ENCODE data around the gene PDE7B.
A peak's percentile ranks its signal among the peaks of the same experiment; 100 is the strongest.
"Not testable (repeated sequence)": the region's sequence is repeated elsewhere in the genome, so short reads cannot be mapped to it uniquely, and the experiment has no call there.

The PDE7B gene

GRCh38 chr6:135842618-135843392, 8.7 kb upstream of the PDE7B start:
- DNase-seq (ENCODE audit: low spot score), result no peak

- DNase-seq (ENCODE audit: low spot score), result no peak
Observed at GRCh38 chr6:135850882-135851281, 619 bp upstream of the PDE7B start.

- DNase-seq (ENCODE audit: low spot score), result no peak
Observed at GRCh38 chr6:135852746-135853145, 1.2 kb downstream of the PDE7B start.

GRCh38 chr6:135853227-135853626, 1.7 kb downstream of the PDE7B start:
- DNase-seq (ENCODE audit: low spot score), result peak; percentile 37

- DNase-seq (ENCODE audit: low spot score), result no peak
Observed at GRCh38 chr6:135853986-135854385, 2.5 kb downstream of the PDE7B start.

- no peak for DNase-seq (ENCODE audit: low spot score)
Observed at GRCh38 chr6:135854799-135855198, 3.3 kb downstream of the PDE7B start.

GRCh38 chr6:135858931-135859330, 7.4 kb downstream of the PDE7B start:
- DNase-seq (ENCODE audit: low spot score), result peak; percentile 48

- no peak for DNase-seq (ENCODE audit: low spot score)
Observed at GRCh38 chr6:135860361-135860760, 8.9 kb downstream of the PDE7B start.

GRCh38 chr6:135861189-135861588, 9.7 kb downstream of the PDE7B start:
- no peak for DNase-seq (ENCODE audit: low spot score)

GRCh38 chr6:135864929-135865328, 13.4 kb downstream of the PDE7B start:
- not testable (repeated sequence) for DNase-seq (ENCODE audit: low spot score)

- no peak for DNase-seq (ENCODE audit: low spot score)
Observed at GRCh38 chr6:135866445-135867123, 15.1 kb downstream of the PDE7B start.

GRCh38 chr6:135867332-135867731, 15.8 kb downstream of the PDE7B start:
- no peak for DNase-seq (ENCODE audit: low spot score)

GRCh38 chr6:135869857-135870256, 18.4 kb downstream of the PDE7B start:
- no peak for DNase-seq (ENCODE audit: low spot score)

GRCh38 chr6:135870722-135871121, 19.2 kb downstream of the PDE7B start:
- DNase-seq (ENCODE audit: low spot score), result no peak

- DNase-seq (ENCODE audit: low spot score), result no peak
Observed at GRCh38 chr6:135871296-135871695, 19.8 kb downstream of the PDE7B start.

GRCh38 chr6:135871878-135872277, 20.4 kb downstream of the PDE7B start:
- DNase-seq (ENCODE audit: low spot score), result no peak

- no peak for DNase-seq (ENCODE audit: low spot score)
Observed at GRCh38 chr6:135875446-135875845, 23.9 kb downstream of the PDE7B start.

- DNase-seq (ENCODE audit: low spot score), result no peak
Observed at GRCh38 chr6:135876058-135876457, 24.6 kb downstream of the PDE7B start.

- no peak for DNase-seq (ENCODE audit: low spot score)
Observed at GRCh38 chr6:135877666-135878065, 26.2 kb downstream of the PDE7B start.

- no peak for DNase-seq (ENCODE audit: low spot score)
Observed at GRCh38 chr6:135880066-135880972, 28.8 kb downstream of the PDE7B start.

GRCh38 chr6:135883045-135883444, 31.5 kb downstream of the PDE7B start:
- no peak for DNase-seq (ENCODE audit: low spot score)

GRCh38 chr6:135883536-135883935, 32.0 kb downstream of the PDE7B start:
- no peak for DNase-seq (ENCODE audit: low spot score)

GRCh38 chr6:135884136-135884535, 32.6 kb downstream of the PDE7B start:
- no peak for DNase-seq (ENCODE audit: low spot score)

Measured in pons (tissue), 1 donor.